IPS-NIHi7 (cell line): ENCODE data around the gene TACR1.
"Not testable (repeated sequence)": the region's sequence is repeated elsewhere in the genome, so short reads cannot be mapped to it uniquely, and the experiment has no call there.

Experiments used
- DNase-seq: peaks from one replicate; pipeline ENCODE4 v3.0.0; 2012; ENCODE audit warnings: mixed read lengths; ENCODE audit errors: extremely low spot score

Gene TACR1

GRCh38 chr2:75090770-75091515 is 108.4 kb downstream of the TACR1 start:
- no peak for DNase-seq

- DNase-seq, result no peak
These were observed 109.8 kb downstream of the TACR1 start for GRCh38 chr2:75089471-75089870.

- no peak for DNase-seq
These were observed 110.5 kb downstream of the TACR1 start for GRCh38 chr2:75088791-75089190.

- DNase-seq, result no peak
These were observed 111.6 kb downstream of the TACR1 start for GRCh38 chr2:75087736-75088135.

GRCh38 chr2:75079575-75079974 is 119.7 kb downstream of the TACR1 start:
- DNase-seq, result no peak

- no peak for DNase-seq
These were observed 121.4 kb downstream of the TACR1 start for GRCh38 chr2:75077909-75078308.

- no peak for DNase-seq
These were observed 123.2 kb downstream of the TACR1 start for GRCh38 chr2:75076088-75076487.

GRCh38 chr2:75074708-75075107 is 124.6 kb downstream of the TACR1 start:
- no peak for DNase-seq

GRCh38 chr2:75074228-75074627 is 125.1 kb downstream of the TACR1 start:
- no peak for DNase-seq

- DNase-seq, result no peak
These were observed 127.6 kb downstream of the TACR1 start for GRCh38 chr2:75071766-75072165.

- DNase-seq, result no peak
These were observed 130.8 kb downstream of the TACR1 start for GRCh38 chr2:75068546-75068945.

- DNase-seq, result no peak
These were observed 131.8 kb downstream of the TACR1 start for GRCh38 chr2:75067506-75067905.

- DNase-seq, result no peak
These were observed 133.0 kb downstream of the TACR1 start for GRCh38 chr2:75066121-75066902.

- DNase-seq, result no peak
These were observed 133.8 kb downstream of the TACR1 start for GRCh38 chr2:75065402-75066008.

GRCh38 chr2:75064691-75065396 is 134.5 kb downstream of the TACR1 start:
- peak; percentile 77 for DNase-seq

GRCh38 chr2:75063906-75064305 is 135.4 kb downstream of the TACR1 start:
- DNase-seq, result no peak

GRCh38 chr2:75058427-75058826 is 140.9 kb downstream of the TACR1 start:
- no peak for DNase-seq

GRCh38 chr2:75057150-75057549 is 142.2 kb downstream of the TACR1 start:
- not testable (repeated sequence) for DNase-seq

- peak; percentile 73 for DNase-seq
These were observed 143.3 kb downstream of the TACR1 start for GRCh38 chr2:75055820-75056675.

GRCh38 chr2:75055142-75055819 is 144.0 kb downstream of the TACR1 start:
- no peak for DNase-seq

- no peak for DNase-seq
These were observed 145.0 kb downstream of the TACR1 start for GRCh38 chr2:75054296-75054695.
